ENCODE data around the gene DCTN5.

DCTN5 gene

DNA sequence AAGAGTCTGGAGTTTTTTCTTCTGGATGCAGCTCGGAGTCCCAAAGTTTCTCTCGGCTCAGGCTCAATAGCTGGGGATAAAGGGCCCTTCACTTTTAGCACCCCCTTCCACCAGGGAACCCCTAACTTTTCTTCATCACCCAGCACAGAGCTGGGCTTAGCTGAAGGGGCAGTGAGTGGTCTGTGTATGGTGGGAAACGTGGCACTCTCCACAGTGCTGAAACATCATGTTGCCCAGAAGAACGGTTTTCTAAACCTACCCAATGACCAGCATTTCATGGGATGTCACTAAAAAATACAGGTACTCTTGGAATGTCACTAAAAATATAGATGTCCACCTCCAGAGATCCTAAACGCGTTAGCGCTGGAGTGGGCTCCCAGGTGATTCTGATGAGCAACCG lies 59.8 kb downstream of the DCTN5 start:
- Histone ChIP-seq H2BK120ac (ENCODE audit: low read depth, low read length) (no peak overlapping the region), H3K79me2 (ENCODE audit: control insufficient read depth, insufficient read depth, low read length) (no peaks in the 10 kb centered on the region), H4K8ac (ENCODE audit: low read depth, low read length) (no peak overlapping the region), H2AK5ac (ENCODE audit: low read length) (no peak overlapping the region), H3K4me3 (ENCODE audit: low read length) (no peak overlapping the region), H4K5ac (ENCODE audit: low read length) (no peak overlapping the region), H3K27me3 (ENCODE audit: insufficient read depth, low read length, poor library complexity) (no peaks in the 10 kb centered on the region), H2BK5ac (ENCODE audit: low read length) (no peak overlapping the region), H3K23ac (ENCODE audit: low read length) (no peak overlapping the region), H3K4ac (ENCODE audit: low read depth, low read length) (no peak overlapping the region), H3K4me1 (ENCODE audit: control insufficient read depth, low read depth, low read length) (no peaks in the 10 kb centered on the region), H3K56ac (ENCODE audit: low read length) (no peak overlapping the region), H3K18ac (ENCODE audit: low read length) (no peak overlapping the region), H3K36me3 (ENCODE audit: control insufficient read depth, insufficient read depth, low read length) (no peaks in the 10 kb centered on the region), H2BK15ac (replicated peaks; ENCODE audit: low read depth) (no peak overlapping the region), H3K4me2 (ENCODE audit: low read length) (no peak overlapping the region), H3K27ac (ENCODE audit: low read depth, low read length) (no peak overlapping the region), H3K9ac (ENCODE audit: low read length) (no peak overlapping the region), H3K79me1 (ENCODE audit: low read length) (no peaks in the 10 kb centered on the region)
- no peak for DNase-seq
- WGBS (ENCODE audit: extremely low coverage, insufficient coverage, low lambda C conversion rate) = no CpG with 5 or more reads among the region's 8 CpGs

DNA sequence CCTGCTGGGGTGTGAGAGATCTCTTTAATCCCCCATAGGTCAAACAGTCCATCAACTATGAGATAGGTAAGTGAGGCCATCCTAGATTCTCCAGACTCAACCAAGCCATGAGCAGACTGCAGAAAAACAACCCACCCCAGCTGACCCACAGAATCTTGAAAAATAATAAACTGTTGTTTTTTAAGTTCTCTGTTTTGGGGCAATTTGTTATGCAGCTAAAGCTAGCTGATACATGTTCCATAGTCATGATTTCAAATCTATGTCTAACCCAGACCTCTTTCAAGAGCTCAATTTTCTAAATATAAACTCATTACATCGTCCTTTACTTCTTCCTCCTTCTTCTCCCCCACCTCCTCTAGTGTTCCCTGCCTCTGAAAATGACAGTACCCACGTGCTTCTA lies 61.7 kb downstream of the DCTN5 start:
- Histone ChIP-seq H3K18ac (ENCODE audit: low read length) (no peak overlapping the region), H3K79me2 (ENCODE audit: control insufficient read depth, insufficient read depth, low read length) (no peaks in the 10 kb centered on the region), H3K23ac (ENCODE audit: low read length) (no peak overlapping the region), H2BK5ac (ENCODE audit: low read length) (no peak overlapping the region), H3K56ac (ENCODE audit: low read length) (no peak overlapping the region), H4K8ac (ENCODE audit: low read depth, low read length) (no peak overlapping the region), H3K27ac (ENCODE audit: low read depth, low read length) (no peak overlapping the region), H2BK120ac (ENCODE audit: low read depth, low read length) (no peak overlapping the region), H2AK5ac (ENCODE audit: low read length) (no peak overlapping the region), H3K4ac (ENCODE audit: low read depth, low read length) (no peak overlapping the region), H3K36me3 (ENCODE audit: control insufficient read depth, insufficient read depth, low read length) (no peaks in the 10 kb centered on the region), H3K79me1 (ENCODE audit: low read length) (no peaks in the 10 kb centered on the region), H3K4me1 (ENCODE audit: control insufficient read depth, low read depth, low read length) (no peaks in the 10 kb centered on the region), H3K4me3 (ENCODE audit: low read length) (no peak overlapping the region), H2BK15ac (replicated peaks; ENCODE audit: low read depth) (no peak overlapping the region), H3K9ac (ENCODE audit: low read length) (no peak overlapping the region), H3K27me3 (ENCODE audit: insufficient read depth, low read length, poor library complexity) (no peaks in the 10 kb centered on the region), H4K5ac (ENCODE audit: low read length) (no peak overlapping the region), H3K4me2 (ENCODE audit: low read length) (no peak overlapping the region)
- DNase-seq = no peak
- WGBS (ENCODE audit: extremely low coverage, insufficient coverage, low lambda C conversion rate) = 100% methylated on average over 1 of the region's 2 CpGs

GRCh38 chr16:23704772-23705516 lies 63.7 kb downstream of the DCTN5 start:
- Histone ChIP-seq H3K27ac (ENCODE audit: low read depth, low read length) (no peak overlapping the region), H2BK15ac (replicated peaks; ENCODE audit: low read depth) (no peak overlapping the region), H4K8ac (ENCODE audit: low read depth, low read length) (no peak overlapping the region), H3K4ac (ENCODE audit: low read depth, low read length) (no peak overlapping the region), H2BK5ac (ENCODE audit: low read length) (no peak overlapping the region), H3K4me3 (ENCODE audit: low read length) (no peak overlapping the region), H3K23ac (ENCODE audit: low read length) (no peak overlapping the region), H2AK5ac (ENCODE audit: low read length) (no peak overlapping the region), H3K4me2 (ENCODE audit: low read length) (no peak overlapping the region), H4K5ac (ENCODE audit: low read length) (no peak overlapping the region), H3K56ac (ENCODE audit: low read length) (no peak overlapping the region), H3K27me3 (ENCODE audit: insufficient read depth, low read length, poor library complexity) (no peaks in the 10 kb centered on the region), H3K18ac (ENCODE audit: low read length) (no peak overlapping the region), H3K79me2 (ENCODE audit: control insufficient read depth, insufficient read depth, low read length) (no peaks in the 10 kb centered on the region), H3K4me1 (ENCODE audit: control insufficient read depth, low read depth, low read length) (no peaks in the 10 kb centered on the region), H3K36me3 (ENCODE audit: control insufficient read depth, insufficient read depth, low read length) (no peaks in the 10 kb centered on the region), H2BK120ac (ENCODE audit: low read depth, low read length) (no peak overlapping the region), H3K79me1 (ENCODE audit: low read length) (no peaks in the 10 kb centered on the region), H3K9ac (ENCODE audit: low read length) (no peak overlapping the region)
- no CpG with 5 or more reads among the region's 22 CpGs for WGBS (ENCODE audit: extremely low coverage, insufficient coverage, low lambda C conversion rate)
- DNase-seq = no peak

DNA sequence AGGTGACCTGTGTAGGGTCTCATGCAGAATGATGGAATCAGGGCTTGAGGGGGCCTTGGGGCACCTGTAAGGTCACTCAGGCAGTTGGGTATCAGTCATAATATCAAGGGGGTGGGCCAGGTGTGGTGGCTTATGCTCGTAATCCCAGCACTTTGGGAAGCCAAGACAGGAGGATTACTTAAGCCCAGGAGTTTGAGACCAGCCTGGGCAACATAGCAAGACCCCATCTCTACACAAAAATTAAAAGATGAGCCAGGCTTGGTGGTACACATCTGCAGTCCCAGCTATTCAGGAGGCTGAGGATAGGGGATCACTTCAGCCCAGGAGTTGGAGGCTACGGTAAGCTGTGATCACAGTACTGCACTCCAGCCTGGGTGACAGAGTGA lies 64.2 kb downstream of the DCTN5 start:
- Histone ChIP-seq H3K4me1 (ENCODE audit: control insufficient read depth, low read depth, low read length) (no peaks in the 10 kb centered on the region), H4K8ac (ENCODE audit: low read depth, low read length) (no peak overlapping the region), H3K9ac (ENCODE audit: low read length) (no peak overlapping the region), H3K27me3 (ENCODE audit: insufficient read depth, low read length, poor library complexity) (no peaks in the 10 kb centered on the region), H3K56ac (ENCODE audit: low read length) (no peak overlapping the region), H2AK5ac (ENCODE audit: low read length) (no peak overlapping the region), H3K36me3 (ENCODE audit: control insufficient read depth, insufficient read depth, low read length) (no peaks in the 10 kb centered on the region), H3K18ac (ENCODE audit: low read length) (no peak overlapping the region), H3K4ac (ENCODE audit: low read depth, low read length) (no peak overlapping the region), H2BK5ac (ENCODE audit: low read length) (no peak overlapping the region), H3K27ac (ENCODE audit: low read depth, low read length) (no peak overlapping the region), H4K5ac (ENCODE audit: low read length) (no peak overlapping the region), H3K79me2 (ENCODE audit: control insufficient read depth, insufficient read depth, low read length) (no peaks in the 10 kb centered on the region), H3K79me1 (ENCODE audit: low read length) (no peaks in the 10 kb centered on the region), H3K4me3 (ENCODE audit: low read length) (no peak overlapping the region), H2BK120ac (ENCODE audit: low read depth, low read length) (no peak overlapping the region), H3K23ac (ENCODE audit: low read length) (no peak overlapping the region), H2BK15ac (replicated peaks; ENCODE audit: low read depth) (no peak overlapping the region), H3K4me2 (ENCODE audit: low read length) (no peak overlapping the region)
- DNase-seq = no peak
- no CpG with 5 or more reads among the region's 2 CpGs for WGBS (ENCODE audit: extremely low coverage, insufficient coverage, low lambda C conversion rate)

DNA sequence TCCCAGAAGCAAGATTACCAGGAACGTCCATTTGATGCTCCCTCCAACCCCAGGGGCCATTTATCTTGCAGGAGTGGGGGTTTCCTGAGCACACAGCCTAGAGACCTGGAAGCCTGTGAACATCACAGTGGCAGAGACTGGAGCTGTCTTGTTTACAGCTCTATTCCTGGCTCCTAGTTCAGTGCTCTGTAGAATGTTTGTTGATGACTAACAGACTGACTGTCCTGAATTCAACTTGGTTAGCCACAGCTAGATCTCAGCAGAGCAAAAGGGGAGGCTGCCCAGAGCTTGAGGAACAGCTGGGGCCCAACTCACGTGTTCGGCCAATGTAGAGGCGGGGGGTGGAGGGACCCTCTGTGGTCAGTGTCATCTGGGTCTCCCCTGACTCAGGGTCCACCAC lies 65.2 kb downstream of the DCTN5 start:
- H2AK5ac ChIP-seq (ENCODE audit: low read length) = no peak overlapping the region
- no peak overlapping the region for H2BK120ac ChIP-seq (ENCODE audit: low read depth, low read length)
- WGBS (ENCODE audit: extremely low coverage, insufficient coverage, low lambda C conversion rate) = no CpG with 5 or more reads among the region's 4 CpGs
- H2BK5ac ChIP-seq (ENCODE audit: low read length) = no peak overlapping the region
- H2BK15ac ChIP-seq (replicated peaks; ENCODE audit: low read depth) = no peak overlapping the region
- H3K4ac ChIP-seq (ENCODE audit: low read depth, low read length) = no peak overlapping the region
- no peak overlapping the region for H3K56ac ChIP-seq (ENCODE audit: low read length)
- no peaks in the 10 kb centered on the region for H3K36me3 ChIP-seq (ENCODE audit: control insufficient read depth, insufficient read depth, low read length)
- no peaks in the 10 kb centered on the region for H3K79me1 ChIP-seq (ENCODE audit: low read length)
- H3K18ac ChIP-seq (ENCODE audit: low read length) = no peak overlapping the region
- no peaks in the 10 kb centered on the region for H3K79me2 ChIP-seq (ENCODE audit: control insufficient read depth, insufficient read depth, low read length)
- H3K23ac ChIP-seq (ENCODE audit: low read length) = no peak overlapping the region
- no peak overlapping the region for H3K4me3 ChIP-seq (ENCODE audit: low read length)
- H3K4me2 ChIP-seq (ENCODE audit: low read length) = no peak overlapping the region
- no peak overlapping the region for H3K9ac ChIP-seq (ENCODE audit: low read length)
- no peaks in the 10 kb centered on the region for H3K4me1 ChIP-seq (ENCODE audit: control insufficient read depth, low read depth, low read length)
- H3K27me3 ChIP-seq (ENCODE audit: insufficient read depth, low read length, poor library complexity) = no peaks in the 10 kb centered on the region
- no peak overlapping the region for H4K8ac ChIP-seq (ENCODE audit: low read depth, low read length)
- no peak overlapping the region for H4K5ac ChIP-seq (ENCODE audit: low read length)
- no peak overlapping the region for H3K27ac ChIP-seq (ENCODE audit: low read depth, low read length)
- DNase-seq = no peak

- H2AK5ac ChIP-seq (ENCODE audit: low read length) = no peak overlapping the region
- H3K79me1 ChIP-seq (ENCODE audit: low read length) = no peaks in the 10 kb centered on the region
- H3K4me3 ChIP-seq (ENCODE audit: low read length) = no peak overlapping the region
- H3K23ac ChIP-seq (ENCODE audit: low read length) = no peak overlapping the region
- H3K56ac ChIP-seq (ENCODE audit: low read length) = no peak overlapping the region
- no peak overlapping the region for H3K4me2 ChIP-seq (ENCODE audit: low read length)
- no peak overlapping the region for H2BK5ac ChIP-seq (ENCODE audit: low read length)
- H2BK15ac ChIP-seq (replicated peaks; ENCODE audit: low read depth) = no peak overlapping the region
- H3K79me2 ChIP-seq (ENCODE audit: control insufficient read depth, insufficient read depth, low read length) = no peaks in the 10 kb centered on the region
- no peak overlapping the region for H3K4ac ChIP-seq (ENCODE audit: low read depth, low read length)
- peaks cover 11% of the 10 kb centered on the region for H3K27me3 ChIP-seq (ENCODE audit: insufficient read depth, low read length, poor library complexity)
- no peak overlapping the region for H3K18ac ChIP-seq (ENCODE audit: low read length)
- H2BK120ac ChIP-seq (ENCODE audit: low read depth, low read length) = no peak overlapping the region
- no peak overlapping the region for H3K9ac ChIP-seq (ENCODE audit: low read length)
- no peak for DNase-seq
- no peaks in the 10 kb centered on the region for H3K36me3 ChIP-seq (ENCODE audit: control insufficient read depth, insufficient read depth, low read length)
- no peaks in the 10 kb centered on the region for H3K4me1 ChIP-seq (ENCODE audit: control insufficient read depth, low read depth, low read length)
- H3K27ac ChIP-seq (ENCODE audit: low read depth, low read length) = no peak overlapping the region
- no peak overlapping the region for H4K8ac ChIP-seq (ENCODE audit: low read depth, low read length)
- no peak overlapping the region for H4K5ac ChIP-seq (ENCODE audit: low read length)
Measured at GRCh38 chr16:23709536-23709935, 68.3 kb downstream of the DCTN5 start.

Measured in mesendoderm (in vitro differentiated cells).